Measurements from ENCODE around the gene CSPG4. TPM values are rescaled to one million over a fixed set of nuclear protein-coding genes. Genes with fewer than 3 reads are reported as not detected.
"Not testable (repeated sequence)": the region's sequence is repeated elsewhere in the genome, so short reads cannot be mapped to it uniquely, and the experiment has no call there.

The CSPG4 gene
- total and polyA plus RNA-seq, 2 donors (not counting 1 experiment from before 2014, with no cell fraction given) = 0.03 to 0.15 TPM

- H3K36me3 ChIP-seq (replicated peaks in 1 of 2; ENCODE audit: control extremely low read depth in 1 of 2, control insufficient read depth in 1 of 2, extremely low read depth in 1 of 2, insufficient read depth in 2 of 2, low read length in 1 of 2); H3K9ac ChIP-seq (ENCODE audit: low read length); H3K4me3 Mint-ChIP-seq; H3K4me3 ChIP-seq (ENCODE audit: control extremely low read depth in 1 of 5, extremely low read depth in 1 of 5, insufficient read depth in 1 of 5, low read depth in 2 of 5, low read length in 4 of 5); CTCF ChIA-PET; H4K20me1 ChIP-seq (ENCODE audit: control insufficient read depth, insufficient read depth, low read length, poor library complexity, severe bottlenecking); H3K9me3 Mint-ChIP-seq (ENCODE audit: insufficient read depth); intact Hi-C loops (cut with micrococcal nuclease); H3K4me1 Mint-ChIP-seq; H3K27ac Mint-ChIP-seq; H3K27ac ChIP-seq (ENCODE audit: low read length in 2 of 2); POLR2A ChIA-PET; DNase-seq; H3K4me2 ChIP-seq (replicated peaks; ENCODE audit: low read depth, low read length, poor library complexity, severe bottlenecking); ATAC-seq (ENCODE audit: low read depth); H3K4me1 ChIP-seq (ENCODE audit: control insufficient read depth in 2 of 2, insufficient read depth in 2 of 2, low read length in 2 of 2); H3K79me2 ChIP-seq (ENCODE audit: control insufficient read depth, insufficient read depth, low read length); H3K9me3 ChIP-seq (ENCODE audit: control extremely low read depth in 1 of 3, control insufficient read depth in 2 of 3, insufficient read depth in 1 of 3, low read length in 2 of 3); H2AFZ ChIP-seq (ENCODE audit: insufficient read depth, low read depth, low read length, poor library complexity, severe bottlenecking): not testable (repeated sequence)
- WGBS (ENCODE audit: insufficient coverage) = 43% methylated on average over 8 of the region's 15 CpGs
- H3K27me3 ChIP-seq (replicated peaks in 1 of 4; ENCODE audit: control extremely low read depth in 1 of 4, control insufficient read depth in 3 of 4, insufficient read depth in 4 of 4, low read length in 3 of 4) = peaks cover 0 to 20% (median 9%) of the 10 kb centered on the region in 4 experiments
- H3K27me3 Mint-ChIP-seq = peaks cover 16% of the 10 kb centered on the region
Observed at GRCh38 chr15:75709458-75709857, 3.2 kb downstream of the CSPG4 start.

- no peak overlapping the region for H3K27ac ChIP-seq (ENCODE audit: low read length in 2 of 2)
- no peaks in the 10 kb centered on the region for H4K20me1 ChIP-seq (ENCODE audit: control insufficient read depth, insufficient read depth, low read length, poor library complexity, severe bottlenecking)
- Mint-ChIP-seq H3K4me3 (no peak overlapping the region), H3K4me1 (peaks cover 10% of the 10 kb centered on the region), H3K27ac (no peak overlapping the region), H3K27me3 (peaks cover 2% of the 10 kb centered on the region), H3K9me3 (ENCODE audit: insufficient read depth) (no peaks in the 10 kb centered on the region)
- 90% methylated on average over 1 of the region's 2 CpGs for WGBS (ENCODE audit: insufficient coverage)
- no peaks in the 10 kb centered on the region for H3K79me2 ChIP-seq (ENCODE audit: control insufficient read depth, insufficient read depth, low read length)
- TF ChIP-seq EZH2 (IDR thresholded peaks at IDR 0.05; ENCODE audit: borderline replicate concordance, insufficient read depth, low read depth, low read length, poor library complexity, severe bottlenecking) = no peak
- no peak for TF ChIP-seq CTCF (IDR thresholded peaks at IDR 0.05)
- intact Hi-C loops (cut with micrococcal nuclease) = no loop called here
- ChIA-PET POLR2A (no interaction called here), CTCF (interaction anchor here (0.7 to 1.2 kb wide), 2 partner anchors 12 to 416 kb away, joined by 3 to 4 read pairs; no protein-coding TSS in a partner anchor)
- no peak overlapping the region for H3K9ac ChIP-seq (ENCODE audit: low read length)
- H3K36me3 ChIP-seq (replicated peaks in 1 of 2; ENCODE audit: control extremely low read depth in 1 of 2, control insufficient read depth in 1 of 2, extremely low read depth in 1 of 2, insufficient read depth in 2 of 2, low read length in 1 of 2) = no peaks in the 10 kb centered on the region
- H3K27me3 ChIP-seq (replicated peaks in 1 of 4; ENCODE audit: control extremely low read depth in 1 of 4, control insufficient read depth in 3 of 4, insufficient read depth in 4 of 4, low read length in 3 of 4) = no peaks in the 10 kb centered on the region
- no peak overlapping the region for H3K4me3 ChIP-seq (ENCODE audit: control extremely low read depth in 1 of 5, extremely low read depth in 1 of 5, insufficient read depth in 1 of 5, low read depth in 2 of 5, low read length in 4 of 5)
- no peak overlapping the region for H2AFZ ChIP-seq (ENCODE audit: insufficient read depth, low read depth, low read length, poor library complexity, severe bottlenecking)
- ATAC-seq (ENCODE audit: low read depth) = no peak
- no peaks in the 10 kb centered on the region for H3K9me3 ChIP-seq (ENCODE audit: control extremely low read depth in 1 of 3, control insufficient read depth in 2 of 3, insufficient read depth in 1 of 3, low read length in 2 of 3)
- DNase-seq = no peak
- no peak overlapping the region for H3K4me2 ChIP-seq (replicated peaks; ENCODE audit: low read depth, low read length, poor library complexity, severe bottlenecking)
- peaks cover 6 to 9% of the 10 kb centered on the region in 2 donors for H3K4me1 ChIP-seq (ENCODE audit: control insufficient read depth in 2 of 2, insufficient read depth in 2 of 2, low read length in 2 of 2)
Observed at GRCh38 chr15:75706682-75706954, 6.0 kb downstream of the CSPG4 start.
